Upper lobe of right lung (tissue), 1 donor: ENCODE measurements around the gene METTL24. TPM values are rescaled to one million over a fixed set of nuclear protein-coding genes. Genes with fewer than 3 reads are reported as not detected.

Experiments
- ATAC-seq: fragments of 200-7000 bp; cut with Tn5 transposase; one replicate; pipeline ENCODE4 v1.9.1; 2020; ENCODE audit warnings: mild to moderate bottlenecking, moderate library complexity
- DNase-seq: peaks from one replicate; pipeline ENCODE4 v3.0.0-alpha.2; 2020
- H3K27ac ChIP-seq: fragments of 200-600 bp; one replicate; pipeline ENCODE4 v1.8.0; 2022
- H3K27me3 ChIP-seq: fragments of 200-600 bp; one replicate; pipeline ENCODE4 v1.8.0; 2022; ENCODE audit warnings: mild to moderate bottlenecking
- H3K36me3 ChIP-seq: fragments of 200-600 bp; one replicate; pipeline ENCODE4 v1.8.0; 2022
- H3K4me1 ChIP-seq: fragments of 200-600 bp; one replicate; pipeline ENCODE4 v1.8.0; 2022
- H3K4me3 ChIP-seq: fragments of 200-600 bp; one replicate; pipeline ENCODE4 v1.8.0; 2022; ENCODE audit warnings: mild to moderate bottlenecking
- H3K9me3 ChIP-seq: fragments of 200-600 bp; one replicate; pipeline ENCODE4 v1.8.0; 2022
- CTCF ChIP-seq: fragments of 200-600 bp; IDR thresholded peaks from one replicate; pipeline ENCODE4 v1.8.0; 2022; ENCODE audit warnings: antibody characterized with exemption
- intact Hi-C: fragments of 100-400 bp; cut with DNase I; formaldehyde crosslinking; loops from one replicate; pipeline ENCODE4 v1.11.0; 2022
- total RNA-seq: library from RNA; stranded (reverse); fragmentation: NEBNext Ultra II Directional; extraction: Animal tissue kit (Norgen Biotek cat#: 25700); gene quantifications from one replicate; pipeline ENCODE4 v1.2.1, GENCODE V29; 2021
- donor health status: DM: no; HTN: yes; CAD: no; lungs with severe emphysema.

Gene METTL24
- total RNA-seq, 1 donor from 2014 or later = 3.7 TPM

GRCh38 chr6:110271732-110272022 is 86.5 kb downstream of the METTL24 start:
- H3K27ac ChIP-seq = no peak overlapping the region
- no peak for DNase-seq

DNA sequence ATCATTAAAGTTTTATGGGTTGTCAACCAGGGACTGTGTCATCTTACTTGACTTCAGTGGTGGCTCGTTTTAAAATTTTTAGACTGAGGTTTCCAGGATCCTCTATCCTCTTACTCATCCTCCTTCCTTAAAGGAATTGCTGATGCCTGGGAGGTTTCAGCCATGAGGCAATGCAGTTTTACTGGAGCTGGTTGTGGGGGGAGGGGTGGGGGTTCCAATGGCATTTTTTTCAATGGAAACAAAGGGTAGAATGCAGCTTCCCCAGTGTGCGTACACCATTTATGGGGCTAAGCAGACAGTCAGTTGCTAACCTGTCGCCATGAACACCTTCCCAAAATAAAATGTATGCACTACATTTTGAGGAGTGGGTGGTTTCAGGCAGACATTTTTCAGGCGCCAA is 88.0 kb downstream of the METTL24 start:
- TF ChIP-seq CTCF = no peak
- no peaks in the 10 kb centered on the region for H3K9me3 ChIP-seq
- H3K4me1 ChIP-seq = no peaks in the 10 kb centered on the region
- no peaks in the 10 kb centered on the region for H3K27me3 ChIP-seq
- intact Hi-C loops = no loop called here
- no peak overlapping the region for H3K27ac ChIP-seq
- H3K4me3 ChIP-seq = no peak overlapping the region
- DNase-seq = no peak
- no peaks in the 10 kb centered on the region for H3K36me3 ChIP-seq
- ATAC-seq = no peak

More at GRCh38 chr6:110271732-110272022, 86.5 kb downstream of the METTL24 start:
- no peaks in the 10 kb centered on the region for H3K27me3 ChIP-seq
- H3K4me3 ChIP-seq = no peak overlapping the region
- H3K9me3 ChIP-seq = no peaks in the 10 kb centered on the region
- no peak for ATAC-seq
- intact Hi-C loops = no loop called here
- H3K36me3 ChIP-seq = no peaks in the 10 kb centered on the region
- H3K4me1 ChIP-seq = no peaks in the 10 kb centered on the region
- TF ChIP-seq CTCF = no peak

- no peak for DNase-seq
- no peak overlapping the region for H3K27ac ChIP-seq
- no peak overlapping the region for H3K4me3 ChIP-seq
- ATAC-seq = no peak
- no peaks in the 10 kb centered on the region for H3K27me3 ChIP-seq
- H3K9me3 ChIP-seq = no peaks in the 10 kb centered on the region
- no peaks in the 10 kb centered on the region for H3K36me3 ChIP-seq
- intact Hi-C loops = no loop called here
- TF ChIP-seq CTCF = no peak
- no peaks in the 10 kb centered on the region for H3K4me1 ChIP-seq
These were observed 88.5 kb downstream of the METTL24 start for GRCh38 chr6:110269623-110270022.

DNA sequence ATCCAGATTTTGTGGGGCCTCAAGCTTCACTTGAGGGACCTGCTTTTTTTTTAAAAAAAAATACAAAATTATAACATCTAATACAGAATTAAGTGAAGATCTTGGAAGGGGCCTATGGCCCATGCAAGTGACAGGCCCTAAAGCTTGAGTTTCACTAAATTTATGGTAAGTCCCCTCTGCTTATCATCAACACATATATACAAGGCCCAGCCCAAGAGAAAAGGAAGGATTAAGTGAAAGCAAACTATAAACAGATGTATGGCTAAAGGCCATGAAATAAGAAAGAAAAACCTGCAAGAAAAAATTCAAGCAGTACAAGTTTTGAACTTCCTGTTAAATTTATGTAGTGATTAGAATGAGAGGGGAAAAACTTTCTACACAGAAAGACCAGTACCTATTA is 91.2 kb downstream of the METTL24 start:
- H3K4me1 ChIP-seq = no peaks in the 10 kb centered on the region
- no peaks in the 10 kb centered on the region for H3K36me3 ChIP-seq
- no peak for TF ChIP-seq CTCF
- intact Hi-C loops = no loop called here
- no peak for DNase-seq
- ATAC-seq = no peak
- H3K27me3 ChIP-seq = no peaks in the 10 kb centered on the region
- H3K9me3 ChIP-seq = no peaks in the 10 kb centered on the region
- no peak overlapping the region for H3K4me3 ChIP-seq
- no peak overlapping the region for H3K27ac ChIP-seq

DNA sequence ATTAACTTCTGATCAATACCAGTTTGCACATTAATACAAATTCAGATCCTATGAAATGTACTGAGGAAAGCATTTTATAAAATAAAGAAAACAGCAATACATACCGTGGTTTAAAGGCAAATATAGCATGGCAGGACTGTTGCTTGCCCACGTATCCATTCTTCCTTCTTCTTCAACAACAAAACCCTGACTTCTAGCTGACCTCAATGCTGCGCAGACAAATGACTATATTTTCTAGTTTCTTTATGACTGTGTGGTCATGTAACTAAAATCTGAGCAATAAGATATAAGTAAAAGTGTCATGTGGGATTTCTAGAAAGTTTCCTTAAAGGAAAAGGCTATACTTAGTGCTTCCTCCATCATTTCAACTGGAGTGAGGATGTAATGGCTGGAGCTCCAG is 92.9 kb downstream of the METTL24 start:
- Histone ChIP-seq H3K4me1 (no peaks in the 10 kb centered on the region), H3K27ac (no peak overlapping the region), H3K9me3 (no peaks in the 10 kb centered on the region), H3K36me3 (no peaks in the 10 kb centered on the region), H3K27me3 (no peaks in the 10 kb centered on the region), H3K4me3 (no peak overlapping the region)
- ATAC-seq = no peak
- DNase-seq = no peak
- intact Hi-C loops = no loop called here
- no peak for TF ChIP-seq CTCF

GRCh38 chr6:110256366-110256765 is 101.8 kb downstream of the METTL24 start:
- Histone ChIP-seq H3K9me3 (no peaks in the 10 kb centered on the region), H3K36me3 (no peaks in the 10 kb centered on the region), H3K4me1 (no peaks in the 10 kb centered on the region), H3K4me3 (no peak overlapping the region), H3K27me3 (no peaks in the 10 kb centered on the region), H3K27ac (no peak overlapping the region)
- intact Hi-C loops = no loop called here
- ATAC-seq = no peak
- TF ChIP-seq CTCF = no peak
- no peak for DNase-seq
